Pulmonary artery endothelial cell (primary cell): ENCODE results near the gene CLCN2. TPM values are rescaled to one million over a fixed set of nuclear protein-coding genes. Genes with fewer than 3 reads are reported as not detected.

Experiments used
- DNase-seq: peaks from one replicate; pipeline ENCODE4 v3.0.0-alpha.2; 2011; ENCODE audit warnings: low read depth, low spot score
- total RNA-seq: library from RNA; depleted of rRNA; stranded (reverse); fragments of >200 nt; gene quantifications from 2 replicates; pipeline ENCODE4 v1.2.3, GENCODE V29; 2014

CLCN2 gene
- 2.2 and 2.6 TPM in 2 replicates for total RNA-seq

DNA sequence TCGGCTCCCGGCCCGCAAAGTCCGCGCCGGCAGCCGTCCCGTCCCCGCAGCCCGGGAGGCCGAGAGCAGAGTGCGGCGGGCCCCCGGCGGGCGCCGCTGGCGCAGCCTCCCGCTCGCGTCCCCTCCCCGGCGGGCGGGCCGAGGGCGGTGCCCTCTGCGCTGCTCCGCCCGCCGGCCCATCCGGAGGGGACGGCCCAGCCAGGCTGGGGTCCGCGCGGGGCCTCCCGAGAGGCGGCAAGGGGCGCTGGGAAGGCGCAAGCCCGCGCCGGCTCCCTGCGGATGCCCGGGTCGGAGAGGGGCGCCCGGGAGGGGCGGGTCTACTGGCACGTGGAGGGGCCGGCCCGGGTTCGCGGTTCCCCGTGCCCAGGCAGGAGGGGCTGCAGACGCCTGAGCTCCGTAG, at the start of gene CLCN2, which contains the start of gene POLR2H:
CLCN2 (minus strand) TSS at position 74 of the 400 bp plus-strand sequence. CDS start 126 bp downstream, outside the sequence.
POLR2H (plus strand) TSS at position 179 of the 400 bp plus-strand sequence. CDS start 1,783 bp downstream, outside the sequence.
- no peak for DNase-seq

DNA sequence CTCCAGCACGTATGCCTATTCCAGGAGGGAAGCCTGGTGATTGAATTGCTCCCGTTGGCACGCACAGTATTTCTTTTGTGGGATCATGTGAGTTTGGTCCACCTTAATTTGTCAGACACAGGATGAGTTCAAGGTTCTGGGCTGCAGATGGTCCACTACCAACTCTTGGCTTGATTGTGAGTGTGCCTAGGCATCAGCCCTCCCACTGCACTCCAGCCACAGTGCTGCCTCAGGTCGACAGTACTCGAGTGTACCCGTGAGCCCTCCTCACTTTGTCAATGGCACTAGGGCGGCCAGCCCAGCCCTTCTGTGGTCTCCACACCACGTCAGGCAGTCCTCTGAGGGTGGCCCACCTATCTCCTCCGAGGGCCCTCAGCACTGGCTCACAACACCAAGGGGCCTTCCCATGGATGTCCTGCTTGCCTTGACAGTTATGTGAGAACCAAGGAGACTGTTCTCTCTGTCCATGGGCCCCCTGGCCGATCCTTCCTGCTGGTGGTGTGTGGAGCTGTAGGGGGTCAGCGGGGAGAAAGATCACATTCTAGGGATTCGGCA, 48.6 kb upstream of the CLCN2 start:
- DNase-seq, result no peak

DNA sequence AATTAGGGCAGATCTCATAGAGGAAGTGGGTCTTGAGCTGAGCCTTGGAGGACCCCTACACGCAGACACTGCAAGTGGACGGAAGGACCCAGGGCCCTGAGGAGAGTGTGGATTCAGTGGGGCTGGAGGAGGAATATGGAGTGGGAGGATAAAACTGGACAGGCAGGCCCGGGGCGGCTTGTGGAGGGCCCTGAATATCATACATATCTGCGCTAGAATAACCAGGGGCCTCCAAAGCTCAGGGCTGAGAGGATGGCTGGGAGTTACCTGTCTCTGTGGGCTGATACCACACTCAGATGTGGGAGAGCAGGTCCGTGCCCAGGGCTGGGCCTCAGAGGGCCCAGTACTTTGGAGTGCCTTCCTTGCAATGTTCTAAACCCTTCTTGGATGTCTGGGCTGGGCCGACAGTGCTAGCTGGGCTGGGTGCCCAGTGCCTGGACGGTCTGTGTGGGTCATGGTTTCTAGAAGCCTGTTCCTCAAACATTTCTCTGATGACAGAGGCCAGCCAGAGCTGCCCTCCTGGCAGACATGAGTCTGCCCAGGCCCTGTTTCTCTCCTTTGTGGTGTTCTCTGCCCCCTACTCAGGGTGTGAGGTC, 48.0 kb upstream of the CLCN2 start:
- DNase-seq, result no peak

DNA sequence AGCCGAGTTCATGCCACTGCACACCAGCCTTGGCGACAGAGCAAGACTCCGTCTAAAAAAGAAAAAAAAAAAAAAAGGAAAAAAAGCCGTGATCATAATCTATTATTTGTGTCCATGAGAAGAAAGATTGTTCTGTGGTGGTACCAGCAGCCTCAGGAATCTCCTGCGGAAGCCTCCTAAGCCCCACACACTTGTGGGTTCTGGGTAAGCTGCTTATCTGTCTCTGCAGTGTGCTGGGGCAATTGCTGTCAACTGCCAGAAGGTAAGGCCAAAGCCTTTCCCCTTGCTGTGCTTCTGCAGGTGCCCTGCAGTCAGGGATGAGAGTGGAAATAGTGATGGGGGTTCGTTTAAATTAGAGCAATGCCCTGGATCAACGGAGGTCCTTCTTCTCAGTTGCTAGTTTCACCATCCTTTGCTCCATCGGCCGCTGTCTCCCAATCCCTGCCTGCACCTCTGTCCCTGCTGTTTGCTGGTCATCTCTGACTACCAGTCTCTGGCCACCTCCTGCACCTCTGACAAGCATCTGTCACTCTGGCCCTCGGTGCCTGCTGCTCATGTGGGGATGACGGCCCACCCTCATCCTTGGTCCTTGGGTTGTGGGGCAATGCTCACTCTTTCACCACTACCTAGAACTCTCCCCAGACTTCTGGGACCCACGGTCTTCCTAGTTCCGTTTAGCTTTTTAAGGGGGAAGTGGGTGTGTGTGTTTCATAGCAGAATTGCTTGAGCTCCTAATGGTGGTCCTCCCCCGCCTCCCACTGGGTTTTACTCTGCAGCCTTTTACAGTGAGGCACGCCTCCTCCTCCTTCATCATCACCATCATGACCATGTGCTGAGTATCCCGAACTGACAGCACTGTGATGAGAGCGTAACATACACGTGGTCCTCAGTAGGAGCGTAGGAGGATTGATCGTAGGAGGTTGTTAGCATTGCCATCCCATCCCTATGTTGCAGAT, 43.9 kb upstream of the CLCN2 start:
- no peak for DNase-seq

DNA sequence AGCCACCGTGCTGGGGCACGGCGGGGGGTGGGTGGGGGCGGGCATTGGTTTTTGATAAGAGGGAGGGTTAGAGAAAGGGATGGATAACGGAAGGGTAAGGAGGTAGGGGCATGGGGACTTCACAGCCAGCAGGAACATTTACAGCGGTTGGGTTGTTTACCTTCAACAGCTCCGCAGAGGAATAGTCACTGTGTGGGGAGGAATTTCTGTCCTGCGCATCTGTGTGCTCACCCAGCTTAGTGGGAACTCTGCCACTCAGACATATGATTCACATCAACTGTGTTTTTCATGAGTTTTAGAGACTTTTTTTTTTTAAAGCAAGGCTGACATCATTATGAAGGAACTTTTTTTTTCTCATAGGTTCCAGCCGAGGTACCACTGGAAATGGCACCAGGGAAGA, 38.0 kb upstream of the CLCN2 start:
- DNase-seq, result no peak

DNA sequence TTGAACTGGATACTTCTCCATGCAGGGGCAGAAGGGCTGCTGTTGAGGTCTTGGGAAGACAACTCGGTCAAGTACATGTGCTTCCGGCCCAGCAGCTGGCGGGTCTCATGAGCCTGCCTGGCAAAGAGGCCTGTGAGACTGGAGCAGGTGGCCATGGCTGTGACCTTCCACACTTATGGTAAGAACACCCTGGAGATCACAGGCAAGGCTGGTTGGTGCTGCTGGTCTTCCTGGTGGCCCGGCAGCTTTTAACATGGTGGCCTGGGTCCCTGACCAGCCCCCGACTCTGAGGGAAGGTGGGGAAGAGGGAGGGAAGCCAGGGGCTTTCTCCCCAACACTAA, 33.9 kb upstream of the CLCN2 start:
- no peak for DNase-seq

DNA sequence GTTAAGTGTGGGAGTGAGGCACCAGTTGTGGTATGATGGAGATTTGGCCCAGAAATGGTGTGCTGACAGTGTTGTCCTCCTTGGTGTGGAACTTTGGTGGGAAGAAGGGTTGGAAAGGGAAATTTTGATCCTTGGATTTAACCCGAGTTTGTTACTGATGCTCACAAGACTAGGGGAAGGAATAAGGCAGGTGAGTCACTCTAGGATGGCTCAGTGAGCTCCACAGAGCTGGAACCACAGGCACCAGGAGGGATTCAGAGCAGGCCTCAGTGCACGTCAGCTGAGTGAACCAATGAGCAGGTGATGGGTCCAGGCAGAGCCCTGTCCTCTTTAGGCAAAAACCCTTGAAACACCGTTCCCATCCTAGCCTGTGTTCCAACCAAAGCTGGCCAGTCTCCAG, 29.9 kb upstream of the CLCN2 start:
- no peak for DNase-seq

DNA sequence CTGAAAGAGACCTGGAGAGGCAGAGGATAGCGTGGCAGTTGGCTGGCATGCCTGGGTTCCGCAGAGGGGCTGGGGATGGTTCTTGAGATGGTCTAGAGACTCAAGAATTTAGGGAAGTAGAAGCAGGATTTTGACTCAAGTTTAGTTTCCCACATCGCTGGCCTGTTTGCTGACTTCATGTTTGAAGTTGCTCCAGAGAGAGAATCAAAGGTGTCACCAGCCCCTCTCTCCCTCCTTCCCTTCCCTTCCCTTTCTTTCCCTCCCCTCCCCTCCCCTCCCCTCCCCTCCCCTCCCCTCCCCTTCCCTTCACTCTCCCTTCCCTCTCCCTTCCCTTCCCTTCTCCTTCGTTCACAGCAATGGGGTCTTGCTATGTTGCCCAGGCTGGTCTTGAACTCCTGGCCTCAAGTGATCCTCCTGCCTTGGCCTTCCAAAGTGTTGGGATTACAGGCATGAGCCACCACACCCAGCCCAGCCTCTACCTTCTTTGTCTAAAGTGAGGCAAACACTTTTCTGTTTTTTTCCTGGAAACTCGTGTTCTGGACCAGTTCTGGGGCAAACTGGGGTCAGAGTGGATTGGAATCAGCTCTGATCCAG, 28.6 kb upstream of the CLCN2 start:
- no peak for DNase-seq

DNA sequence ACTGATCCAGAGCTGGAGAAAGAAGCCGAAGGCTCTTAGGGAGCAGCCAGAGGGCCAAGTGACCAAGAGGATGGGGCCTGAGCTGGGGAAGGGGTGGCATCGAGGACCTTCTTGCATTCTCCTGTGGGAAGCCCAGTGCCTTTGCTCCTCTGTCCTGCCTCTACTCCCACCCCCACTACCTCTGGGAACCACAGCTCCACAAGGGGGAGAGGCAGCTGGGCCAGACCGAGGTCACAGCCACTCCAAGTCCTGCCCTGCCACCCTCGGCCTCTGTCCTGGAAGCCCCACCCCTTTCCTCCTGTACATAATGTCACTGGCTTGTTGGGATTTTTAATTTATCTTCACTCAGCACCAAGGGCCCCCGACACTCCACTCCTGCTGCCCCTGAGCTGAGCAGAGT, 28.0 kb upstream of the CLCN2 start:
- DNase-seq, result no peak

DNA sequence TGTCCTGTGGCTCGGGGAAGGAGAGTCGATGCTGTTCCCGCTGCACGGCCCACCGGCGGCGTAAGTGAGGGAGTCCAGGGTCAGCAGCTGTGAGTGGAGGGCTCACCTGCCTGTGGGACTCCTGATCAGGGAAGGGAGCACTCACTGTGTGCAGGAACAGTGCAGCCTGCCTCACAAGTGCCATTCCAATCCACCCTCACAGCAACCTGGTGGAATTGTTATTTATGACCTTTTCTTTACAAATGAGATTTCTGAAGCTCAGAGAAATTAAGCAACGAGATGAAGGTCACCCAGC, 27.5 kb upstream of the CLCN2 start:
- no peak for DNase-seq

DNA sequence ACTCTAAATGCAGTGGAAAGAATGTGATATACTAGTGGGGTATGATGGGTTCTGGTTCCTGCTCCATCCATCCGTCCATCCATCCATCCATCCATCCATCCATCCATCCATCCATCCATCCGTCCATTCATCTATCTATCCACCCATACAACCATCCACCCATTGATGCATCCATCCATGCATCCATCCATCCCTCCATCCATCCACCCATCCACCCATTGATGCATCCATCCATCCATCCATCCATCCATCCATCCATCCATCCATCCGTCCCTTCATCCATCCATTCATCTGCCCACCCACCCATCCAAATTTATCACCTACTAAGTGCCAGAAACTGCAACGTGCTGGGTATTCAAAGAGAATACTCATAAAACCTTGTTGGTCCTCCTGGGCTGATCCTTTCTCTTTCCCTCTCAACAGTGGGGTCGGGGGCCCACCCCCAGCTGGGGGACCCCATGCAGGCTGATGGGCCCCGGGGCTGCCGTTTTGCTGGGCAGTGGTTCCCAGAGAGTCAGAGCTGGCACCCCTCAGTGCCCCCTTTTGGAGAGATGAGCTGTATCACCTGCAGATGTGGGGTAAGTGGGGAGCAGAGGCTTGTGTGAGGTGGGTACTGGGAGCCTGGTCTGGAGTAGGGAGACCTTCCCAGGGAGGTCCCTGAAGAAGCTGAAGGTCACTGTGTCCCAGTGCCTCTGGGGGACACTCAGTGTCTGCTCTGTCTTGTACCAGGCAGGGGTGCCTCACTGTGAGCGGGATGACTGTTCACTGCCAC, 26.9 kb upstream of the CLCN2 start:
- DNase-seq, result no peak

DNA sequence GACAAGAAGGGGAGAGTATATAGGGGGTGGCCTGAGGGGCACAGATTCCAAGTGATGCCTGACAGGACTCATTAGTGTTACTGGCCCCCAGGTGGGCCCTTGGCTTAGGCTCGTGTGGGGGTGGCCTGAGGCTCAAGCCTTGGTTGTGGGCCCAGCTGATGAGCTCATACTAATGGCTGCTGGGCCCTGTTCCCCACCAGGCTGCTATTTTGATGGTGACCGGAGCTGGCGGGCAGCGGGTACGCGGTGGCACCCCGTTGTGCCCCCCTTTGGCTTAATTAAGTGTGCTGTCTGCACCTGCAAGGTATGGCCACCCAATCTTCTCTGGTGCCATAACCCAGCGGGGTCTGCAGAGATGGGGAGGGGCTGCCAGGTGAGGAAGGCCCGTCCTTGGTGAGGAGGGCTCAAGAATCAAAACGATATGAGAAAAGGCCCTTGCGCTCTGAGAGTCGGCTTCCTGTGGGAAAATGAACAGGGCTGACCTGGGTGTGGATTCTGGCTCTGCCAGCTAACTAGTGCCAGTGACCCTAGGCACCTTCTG, 25.8 kb upstream of the CLCN2 start:
- no peak for DNase-seq

DNA sequence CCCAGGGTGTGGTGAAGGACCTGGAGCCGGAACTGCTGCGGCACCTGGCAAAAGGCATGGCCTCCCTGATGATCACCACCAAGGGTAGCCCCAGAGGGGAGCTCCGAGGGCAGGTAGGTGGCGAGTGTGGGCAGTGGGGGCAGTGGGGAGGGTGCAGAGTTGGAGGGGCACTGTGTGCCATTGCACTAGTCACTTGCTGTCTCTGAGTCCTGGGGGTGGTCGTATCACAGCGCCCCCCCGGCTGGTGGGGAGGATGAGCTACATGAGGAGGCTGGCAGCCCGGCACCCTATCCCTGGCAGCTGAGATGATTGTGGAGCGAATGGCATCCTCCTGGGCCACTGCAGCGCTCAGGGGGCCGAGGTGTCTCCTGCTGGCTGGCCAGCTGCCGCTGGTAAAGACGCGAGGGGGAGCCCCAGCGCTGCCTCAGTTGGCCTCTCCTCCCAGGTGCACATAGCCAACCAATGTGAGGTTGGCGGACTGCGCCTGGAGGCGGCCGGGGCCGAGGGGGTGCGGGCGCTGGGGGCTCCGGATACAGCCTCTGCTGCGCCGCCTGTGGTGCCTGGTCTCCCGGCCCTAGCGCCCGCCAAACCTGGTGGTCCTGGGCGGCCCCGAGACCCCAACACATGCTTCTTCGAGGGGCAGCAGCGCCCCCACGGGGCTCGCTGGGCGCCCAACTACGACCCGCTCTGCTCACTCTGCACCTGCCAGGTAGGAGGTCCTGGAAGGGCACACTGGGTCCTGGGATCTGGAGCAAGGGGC, 24.8 kb upstream of the CLCN2 start:
- DNase-seq, result no peak

DNA sequence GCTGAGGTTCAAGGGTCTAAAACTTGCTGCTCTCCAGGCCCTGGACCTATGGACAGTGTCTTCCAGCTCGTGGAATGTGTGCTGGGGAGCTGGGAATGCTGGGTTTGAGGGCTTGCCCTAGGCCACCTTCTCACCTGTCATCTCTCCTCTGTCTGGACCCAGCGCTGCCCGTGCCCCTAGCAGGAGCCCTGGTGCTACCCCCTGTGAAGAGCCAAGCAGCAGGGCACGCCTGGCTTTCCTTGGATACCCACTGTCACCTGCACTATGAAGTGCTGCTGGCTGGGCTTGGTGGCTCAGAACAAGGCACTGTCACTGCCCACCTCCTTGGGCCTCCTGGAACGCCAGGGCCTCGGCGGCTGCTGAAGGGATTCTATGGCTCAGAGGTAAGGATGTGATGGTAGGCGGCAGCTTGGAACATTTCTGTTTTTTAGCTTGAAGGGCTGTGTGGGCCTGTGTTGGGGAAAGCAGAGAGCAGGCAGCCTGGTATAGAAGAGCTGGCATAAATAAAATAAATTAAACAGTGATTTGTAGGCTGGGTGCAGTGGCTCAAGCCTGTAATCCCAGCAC, 23.5 kb upstream of the CLCN2 start:
- DNase-seq, result no peak

DNA sequence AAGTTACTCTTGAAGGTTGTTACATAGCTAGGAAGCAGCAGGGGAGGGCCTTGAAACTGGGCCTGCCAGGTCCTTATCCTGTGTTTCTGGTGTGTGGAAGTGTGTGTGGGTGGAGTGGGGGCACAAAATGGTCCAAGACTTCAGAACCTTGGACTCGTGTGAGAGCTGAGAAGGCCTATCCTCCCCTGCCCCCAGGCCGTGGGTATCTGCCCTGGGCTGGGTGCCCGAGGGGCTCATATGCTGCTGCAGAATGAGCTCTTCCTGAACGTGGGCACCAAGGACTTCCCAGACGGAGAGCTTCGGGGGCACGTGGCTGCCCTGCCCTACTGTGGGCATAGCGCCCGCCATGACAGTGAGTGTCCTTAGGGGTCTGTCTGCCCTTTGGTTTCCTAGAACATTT, 22.9 kb upstream of the CLCN2 start:
- no peak for DNase-seq

DNA sequence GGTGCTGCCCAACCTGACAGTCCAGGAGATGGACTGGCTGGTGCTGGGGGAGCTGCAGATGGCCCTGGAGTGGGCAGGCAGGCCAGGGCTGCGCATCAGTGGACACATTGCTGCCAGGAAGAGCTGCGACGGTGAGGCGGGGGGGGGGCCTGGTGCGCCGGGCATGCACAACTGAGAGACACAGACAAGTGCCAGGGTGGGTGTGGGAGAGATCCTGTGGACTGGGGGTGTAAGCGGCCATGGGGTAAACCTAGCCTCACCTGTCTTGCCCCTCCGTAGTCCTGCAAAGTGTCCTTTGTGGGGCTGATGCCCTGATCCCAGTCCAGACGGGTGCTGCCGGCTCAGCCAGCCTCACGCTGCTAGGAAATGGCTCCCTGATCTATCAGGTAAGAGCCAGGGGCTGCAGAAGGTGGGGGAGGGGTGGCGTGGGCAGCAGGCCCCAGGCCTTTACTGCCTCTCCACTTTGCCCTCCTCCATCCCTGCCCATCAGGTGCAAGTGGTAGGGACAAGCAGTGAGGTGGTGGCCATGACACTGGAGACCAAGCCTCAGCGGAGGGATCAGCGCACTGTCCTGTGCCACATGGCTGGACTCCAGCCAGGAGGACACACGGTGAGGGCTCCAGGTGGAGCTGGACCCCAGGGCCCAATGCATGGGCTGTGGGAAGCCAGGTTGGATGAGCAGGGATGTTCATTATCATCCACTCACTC, 21.8 kb upstream of the CLCN2 start:
- DNase-seq, result no peak

DNA sequence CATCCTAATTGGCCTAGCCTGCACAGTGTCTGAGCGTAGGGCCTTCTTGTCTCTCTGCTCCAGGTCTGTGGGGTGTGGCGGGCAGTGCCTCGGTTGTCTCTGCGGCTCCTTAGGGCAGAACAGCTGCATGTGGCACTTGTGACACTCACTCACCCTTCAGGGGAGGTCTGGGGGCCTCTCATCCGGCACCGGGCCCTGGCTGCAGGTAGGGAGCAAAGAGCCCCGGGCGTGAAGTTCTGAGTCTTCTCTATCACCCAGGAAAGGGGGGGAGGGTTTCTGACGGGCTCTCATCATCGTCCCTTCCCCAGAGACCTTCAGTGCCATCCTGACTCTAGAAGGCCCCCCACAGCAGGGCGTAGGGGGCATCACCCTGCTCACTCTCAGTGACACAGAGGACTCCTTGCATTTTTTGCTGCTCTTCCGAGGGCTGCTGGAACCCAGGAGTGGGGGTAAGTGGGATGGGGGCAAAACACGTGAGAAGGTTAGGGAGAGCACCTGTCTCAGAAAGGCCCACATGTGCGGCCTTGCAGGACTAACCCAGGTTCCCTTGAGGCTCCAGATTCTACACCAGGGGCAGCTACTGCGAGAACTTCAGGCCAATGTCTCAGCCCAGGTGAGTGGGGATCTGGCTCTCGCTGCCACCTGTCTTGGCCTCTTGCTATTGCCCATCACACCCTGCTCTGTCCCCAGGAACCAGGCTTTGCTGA, 21.1 kb upstream of the CLCN2 start:
- no peak for DNase-seq

DNA sequence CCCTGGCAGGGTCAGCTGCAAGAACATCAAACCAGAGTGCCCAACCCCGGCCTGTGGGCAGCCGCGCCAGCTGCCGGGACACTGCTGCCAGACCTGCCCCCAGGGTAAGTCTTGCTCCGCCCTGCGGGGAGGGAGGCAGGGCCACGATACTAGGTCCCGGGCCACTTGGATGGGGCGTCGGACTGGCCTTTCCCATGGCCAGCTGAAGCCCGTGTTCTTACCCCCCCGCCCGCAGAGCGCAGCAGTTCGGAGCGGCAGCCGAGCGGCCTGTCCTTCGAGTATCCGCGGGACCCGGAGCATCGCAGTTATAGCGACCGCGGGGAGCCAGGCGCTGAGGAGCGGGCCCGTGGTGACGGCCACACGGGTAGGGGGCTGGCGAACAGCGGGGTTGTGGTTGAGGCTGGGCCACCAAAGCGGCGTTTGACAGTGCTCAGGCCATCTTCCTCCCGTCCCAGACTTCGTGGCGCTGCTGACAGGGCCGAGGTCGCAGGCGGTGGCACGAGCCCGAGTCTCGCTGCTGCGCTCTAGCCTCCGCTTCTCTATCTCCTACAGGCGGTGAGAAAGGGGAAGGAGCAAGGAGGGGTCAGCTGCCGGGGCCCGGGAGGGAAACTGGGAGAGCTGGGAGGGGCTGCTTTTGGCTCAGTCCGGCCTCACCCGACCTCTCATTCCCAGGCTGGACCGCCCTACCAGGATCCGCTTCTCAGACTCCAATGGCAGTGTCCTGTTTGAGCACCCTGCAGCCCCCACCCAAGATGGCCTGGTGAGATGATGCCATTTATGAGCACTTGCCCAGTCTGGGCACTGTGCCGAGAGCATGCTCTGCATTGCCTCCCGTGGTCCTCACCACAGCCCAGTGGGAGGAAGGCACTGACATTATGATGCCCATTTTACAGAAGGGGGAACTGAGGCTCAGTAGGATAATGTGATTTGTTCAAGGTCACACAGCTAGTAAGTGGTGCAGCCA, 20.1 kb upstream of the CLCN2 start:
- DNase-seq, result no peak
